AG09319 (cell line): ENCODE data around the gene GALNT9.

Source experiments
- DNase-seq: peaks from one replicate; pipeline ENCODE4 v3.0.0-alpha.2; 2010; ENCODE audit warnings: low read depth; ENCODE audit errors: extremely low read depth
- CTCF ChIP-seq: IDR thresholded peaks from 2 replicates; pipeline ENCODE4 v1.5.1; 2011; ENCODE audit warnings: low read depth, mild to moderate bottlenecking, inconsistent platforms, low read length, moderate library complexity

Gene GALNT9

GRCh38 chr12:132340266-132341035 lies 11.1 kb upstream of the GALNT9 start:
- no peak for TF ChIP-seq CTCF
- DNase-seq = no peak

- no peak for DNase-seq
- TF ChIP-seq CTCF = no peak
Observed at GRCh38 chr12:132339856-132340255, 10.5 kb upstream of the GALNT9 start.

GRCh38 chr12:132338781-132339180 lies 9.4 kb upstream of the GALNT9 start:
- no peak for TF ChIP-seq CTCF
- no peak for DNase-seq

GRCh38 chr12:132338311-132338710 lies 8.9 kb upstream of the GALNT9 start:
- DNase-seq = no peak
- TF ChIP-seq CTCF = no peak

GRCh38 chr12:132337557-132337956 lies 8.2 kb upstream of the GALNT9 start:
- DNase-seq = no peak
- TF ChIP-seq CTCF = no peak

GRCh38 chr12:132336451-132337413 lies 7.3 kb upstream of the GALNT9 start:
- no peak for TF ChIP-seq CTCF
- no peak for DNase-seq

- no peak for TF ChIP-seq CTCF
- DNase-seq = no peak
Observed at GRCh38 chr12:132335179-132335756, 5.9 kb upstream of the GALNT9 start.
